ENCODE measurements around the gene DDIT3.

Gene DDIT3

DNA sequence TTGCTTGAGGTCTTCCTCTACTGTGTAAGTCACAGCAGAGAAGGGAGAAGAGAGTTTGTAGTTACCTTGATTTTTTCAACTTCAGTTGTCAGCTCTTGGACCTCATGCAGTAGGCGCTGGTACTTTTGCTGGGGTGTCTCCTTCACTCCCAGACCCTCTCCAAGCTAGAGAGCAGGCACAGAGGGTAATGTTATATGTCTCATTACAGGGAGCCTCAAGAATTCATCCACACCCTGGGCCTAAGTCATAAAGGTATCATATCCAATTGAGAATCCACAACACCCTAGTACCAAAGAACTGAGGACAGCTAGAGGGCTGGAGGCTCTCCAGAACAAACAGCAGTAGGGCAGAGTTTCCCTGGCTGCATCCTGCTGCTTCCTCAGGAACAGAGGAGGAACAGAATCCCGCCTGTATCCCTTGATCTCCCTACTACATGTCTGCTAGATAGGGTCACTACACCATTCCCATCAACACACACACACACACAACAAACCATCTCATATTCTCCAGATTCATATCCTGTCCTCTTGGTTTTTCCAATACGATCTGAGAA, 14.8 kb upstream of the DDIT3 start:
- no peak overlapping the region for H3K4me3 ChIP-seq (ENCODE audit: low read depth, low read length, poor library complexity, severe bottlenecking)
- no peaks in the 10 kb centered on the region for H3K9me3 ChIP-seq (ENCODE audit: low read length)
- no peaks in the 10 kb centered on the region for H3K79me2 ChIP-seq (ENCODE audit: insufficient read depth, low read length)
- no peak overlapping the region for H3K4me2 ChIP-seq (ENCODE audit: low read length)
- TF ChIP-seq EZH2 (IDR thresholded peaks at IDR 0.05; ENCODE audit: borderline replicate concordance, low read length) = no peak
- TF ChIP-seq, protein P1, sequence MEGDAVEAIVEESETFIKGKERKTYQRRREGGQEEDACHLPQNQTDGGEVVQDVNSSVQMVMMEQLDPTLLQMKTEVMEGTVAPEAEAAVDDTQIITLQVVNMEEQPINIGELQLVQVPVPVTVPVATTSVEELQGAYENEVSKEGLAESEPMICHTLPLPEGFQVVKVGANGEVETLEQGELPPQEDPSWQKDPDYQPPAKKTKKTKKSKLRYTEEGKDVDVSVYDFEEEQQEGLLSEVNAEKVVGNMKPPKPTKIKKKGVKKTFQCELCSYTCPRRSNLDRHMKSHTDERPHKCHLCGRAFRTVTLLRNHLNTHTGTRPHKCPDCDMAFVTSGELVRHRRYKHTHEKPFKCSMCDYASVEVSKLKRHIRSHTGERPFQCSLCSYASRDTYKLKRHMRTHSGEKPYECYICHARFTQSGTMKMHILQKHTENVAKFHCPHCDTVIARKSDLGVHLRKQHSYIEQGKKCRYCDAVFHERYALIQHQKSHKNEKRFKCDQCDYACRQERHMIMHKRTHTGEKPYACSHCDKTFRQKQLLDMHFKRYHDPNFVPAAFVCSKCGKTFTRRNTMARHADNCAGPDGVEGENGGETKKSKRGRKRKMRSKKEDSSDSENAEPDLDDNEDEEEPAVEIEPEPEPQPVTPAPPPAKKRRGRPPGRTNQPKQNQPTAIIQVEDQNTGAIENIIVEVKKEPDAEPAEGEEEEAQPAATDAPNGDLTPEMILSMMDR (IDR thresholded peaks at IDR 0.05; ENCODE audit: low read length) = no peak
- no peaks in the 10 kb centered on the region for H3K9me2 ChIP-seq (ENCODE audit: low read depth, low read length)
- no peak overlapping the region for H3K9ac ChIP-seq (ENCODE audit: low read length)
- H3K27me3 ChIP-seq (ENCODE audit: insufficient read depth, low read length) = no peaks in the 10 kb centered on the region
- no peaks in the 10 kb centered on the region for H3K4me1 ChIP-seq (ENCODE audit: insufficient read depth, low read length, severe bottlenecking)
- H3K36me3 ChIP-seq (ENCODE audit: insufficient read depth, low read length) = peaks cover 67% of the 10 kb centered on the region
- H3F3A ChIP-seq (ENCODE audit: insufficient read depth, low read length) = no peaks in the 10 kb centered on the region
- H4K20me1 ChIP-seq (ENCODE audit: insufficient read depth, low read length) = no peaks in the 10 kb centered on the region
- H2AFZ ChIP-seq (ENCODE audit: low read length) = no peak overlapping the region
- no peak overlapping the region for H3K27ac ChIP-seq (ENCODE audit: low read depth, low read length, poor library complexity, severe bottlenecking)

DNA sequence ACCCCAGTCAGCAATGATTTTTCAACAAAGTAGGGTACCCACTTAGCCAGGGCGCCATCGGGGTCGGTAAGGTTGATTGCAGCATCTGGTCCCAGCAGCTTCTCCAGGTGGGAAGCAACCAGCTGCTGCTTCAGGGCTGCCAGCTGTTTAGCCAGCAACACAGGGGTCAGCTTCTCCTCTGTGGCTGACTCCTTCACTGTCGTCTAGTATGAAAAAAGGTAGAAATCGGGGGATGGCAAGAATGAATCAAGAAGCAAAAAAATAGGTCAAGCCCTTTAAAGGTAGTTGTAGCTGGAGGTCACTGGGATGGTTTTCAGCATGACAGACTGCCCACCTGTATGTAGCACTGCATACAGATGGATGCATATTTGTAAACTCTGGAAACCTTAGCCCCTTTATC, 13.9 kb upstream of the DDIT3 start:
- H3K36me3 ChIP-seq (ENCODE audit: insufficient read depth, low read length) = peaks cover 71% of the 10 kb centered on the region
- H3K9ac ChIP-seq (ENCODE audit: low read length) = no peak overlapping the region
- no peaks in the 10 kb centered on the region for H3K79me2 ChIP-seq (ENCODE audit: insufficient read depth, low read length)
- H3K4me1 ChIP-seq (ENCODE audit: insufficient read depth, low read length, severe bottlenecking) = no peaks in the 10 kb centered on the region
- H4K20me1 ChIP-seq (ENCODE audit: insufficient read depth, low read length) = no peaks in the 10 kb centered on the region
- H3K27me3 ChIP-seq (ENCODE audit: insufficient read depth, low read length) = no peaks in the 10 kb centered on the region
- no peak overlapping the region for H2AFZ ChIP-seq (ENCODE audit: low read length)
- no peaks in the 10 kb centered on the region for H3K9me3 ChIP-seq (ENCODE audit: low read length)
- no peaks in the 10 kb centered on the region for H3K9me2 ChIP-seq (ENCODE audit: low read depth, low read length)
- H3K27ac ChIP-seq (ENCODE audit: low read depth, low read length, poor library complexity, severe bottlenecking) = no peak overlapping the region
- no peaks in the 10 kb centered on the region for H3F3A ChIP-seq (ENCODE audit: insufficient read depth, low read length)
- H3K4me3 ChIP-seq (ENCODE audit: low read depth, low read length, poor library complexity, severe bottlenecking) = no peak overlapping the region
- no peak overlapping the region for H3K4me2 ChIP-seq (ENCODE audit: low read length)
- TF ChIP-seq EZH2 (IDR thresholded peaks at IDR 0.05; ENCODE audit: borderline replicate concordance, low read length) = no peak
- TF ChIP-seq, protein P1 (IDR thresholded peaks at IDR 0.05; ENCODE audit: low read length) = no peak

DNA sequence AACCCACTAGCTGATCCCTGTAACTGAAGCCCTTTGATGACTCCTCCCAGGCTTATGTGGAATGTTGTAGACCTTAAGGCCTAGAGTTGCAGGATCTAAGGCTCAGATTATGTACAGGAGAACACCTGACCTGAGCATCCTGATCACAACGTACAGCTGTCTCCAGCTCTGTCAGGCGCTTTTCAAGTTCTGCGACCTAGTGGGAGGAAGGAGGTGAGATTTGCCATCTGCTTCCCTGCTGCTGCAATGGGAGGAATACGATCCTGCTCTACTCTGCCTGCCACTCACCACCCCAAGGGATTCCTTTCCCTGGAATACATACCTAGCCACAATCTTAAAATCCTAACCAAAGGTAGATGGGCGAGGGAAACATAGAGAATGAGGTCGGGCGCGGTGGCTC, 12.8 kb upstream of the DDIT3 start:
- Histone ChIP-seq H3K27ac (ENCODE audit: low read depth, low read length, poor library complexity, severe bottlenecking) (no peak overlapping the region), H3K4me2 (ENCODE audit: low read length) (no peak overlapping the region), H2AFZ (ENCODE audit: low read length) (no peak overlapping the region), H3K36me3 (ENCODE audit: insufficient read depth, low read length) (peaks cover 73% of the 10 kb centered on the region), H3K9me3 (ENCODE audit: low read length) (no peaks in the 10 kb centered on the region), H3K4me3 (ENCODE audit: low read depth, low read length, poor library complexity, severe bottlenecking) (no peak overlapping the region), H3F3A (ENCODE audit: insufficient read depth, low read length) (no peaks in the 10 kb centered on the region), H3K4me1 (ENCODE audit: insufficient read depth, low read length, severe bottlenecking) (no peaks in the 10 kb centered on the region), H3K79me2 (ENCODE audit: insufficient read depth, low read length) (no peaks in the 10 kb centered on the region), H4K20me1 (ENCODE audit: insufficient read depth, low read length) (no peaks in the 10 kb centered on the region), H3K9me2 (ENCODE audit: low read depth, low read length) (no peaks in the 10 kb centered on the region), H3K9ac (ENCODE audit: low read length) (no peak overlapping the region), H3K27me3 (ENCODE audit: insufficient read depth, low read length) (no peaks in the 10 kb centered on the region)
- no peak for TF ChIP-seq EZH2 (IDR thresholded peaks at IDR 0.05; ENCODE audit: borderline replicate concordance, low read length)
- TF ChIP-seq, protein P1 (IDR thresholded peaks at IDR 0.05; ENCODE audit: low read length) = no peak
